Neutrophil (primary cell): ENCODE data around the gene RING1.
A peak's percentile ranks its signal among the peaks of the same experiment; 100 is the strongest.

ENCODE experiments used
- H3K27ac ChIP-seq: fragments of 200-600 bp; sonication (generic); 2 replicates; pipeline ENCODE4 v1.5.1; 2016; ENCODE audit warnings: mild to moderate bottlenecking, moderate library complexity
- H3K27me3 ChIP-seq: fragments of 200-600 bp; sonication (generic); 2 replicates; pipeline ENCODE4 v1.6.0; 2016; ENCODE audit warnings: mild to moderate bottlenecking
- H3K36me3 ChIP-seq: fragments of 200-600 bp; sonication (generic); 2 replicates; pipeline ENCODE4 v1.5.1; 2017
- H3K4me1 ChIP-seq, 2 experiments: fragments of 200-600 bp in 1 of 2; sonication (generic) in 1 of 2; 1 replicate in 1 of 2; 2 replicates in 1 of 2; pipeline versions ENCODE4 v1.5.1 to v1.6.1; 2013 to 2016; ENCODE audit warnings: low read depth in 1 of 2, low read length in 1 of 2, mild to moderate bottlenecking in 1 of 2, moderate library complexity in 1 of 2; ENCODE audit not compliant: control insufficient read depth in 1 of 2, insufficient read depth in 1 of 2
- H3K4me3 ChIP-seq, 2 experiments: fragments of 200-600 bp in 1 of 2; sonication (generic) in 1 of 2; 1 replicate in 1 of 2; 2 replicates in 1 of 2; pipeline ENCODE4 v1.5.1; 2013 to 2016; ENCODE audit warnings: low read depth in 1 of 2, low read length in 1 of 2, mild to moderate bottlenecking in 1 of 2, moderate library complexity in 1 of 2
- H3K9me3 ChIP-seq: fragments of 200-600 bp; sonication (generic); 2 replicates; pipeline ENCODE4 v1.5.1; 2016
- TF ChIP-seq, protein P1 (sequence below): fragments of 200-600 bp; sonication (generic); IDR thresholded peaks from 2 replicates; pipeline ENCODE4 v1.5.1; 2016; ENCODE audit warnings: antibody characterized with exemption

Gene RING1

DNA sequence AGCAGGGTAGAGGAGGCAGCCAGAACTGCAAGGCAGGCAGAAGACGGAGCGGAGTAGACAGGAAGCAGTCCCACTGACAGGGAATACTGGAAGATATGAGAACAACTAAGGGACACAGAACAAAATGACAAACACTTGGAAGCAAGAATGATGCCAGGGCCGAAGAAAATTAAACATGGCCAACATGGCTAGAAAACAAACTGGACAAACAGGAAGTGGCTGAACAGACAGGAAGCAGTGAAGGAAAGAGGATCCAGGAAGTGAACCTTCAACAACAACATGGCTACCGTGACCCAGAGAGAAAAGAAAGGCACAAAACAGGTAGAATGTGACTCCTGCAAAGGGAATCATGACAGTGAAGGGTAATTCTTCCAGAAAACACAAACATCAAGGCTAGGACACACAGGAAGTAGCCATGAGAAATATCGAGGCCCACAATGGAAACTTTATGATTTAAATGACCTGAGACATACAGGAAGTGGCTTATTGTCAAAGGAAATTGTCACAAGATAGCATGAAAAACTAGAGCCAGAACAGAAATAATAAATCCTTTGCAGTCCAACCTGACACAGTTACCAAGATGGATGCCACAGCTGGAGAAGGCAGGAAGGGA lies 25.1 kb upstream of the RING1 start:
- no peaks in the 10 kb centered on the region for H3K9me3 ChIP-seq
- TF ChIP-seq, protein P1, sequence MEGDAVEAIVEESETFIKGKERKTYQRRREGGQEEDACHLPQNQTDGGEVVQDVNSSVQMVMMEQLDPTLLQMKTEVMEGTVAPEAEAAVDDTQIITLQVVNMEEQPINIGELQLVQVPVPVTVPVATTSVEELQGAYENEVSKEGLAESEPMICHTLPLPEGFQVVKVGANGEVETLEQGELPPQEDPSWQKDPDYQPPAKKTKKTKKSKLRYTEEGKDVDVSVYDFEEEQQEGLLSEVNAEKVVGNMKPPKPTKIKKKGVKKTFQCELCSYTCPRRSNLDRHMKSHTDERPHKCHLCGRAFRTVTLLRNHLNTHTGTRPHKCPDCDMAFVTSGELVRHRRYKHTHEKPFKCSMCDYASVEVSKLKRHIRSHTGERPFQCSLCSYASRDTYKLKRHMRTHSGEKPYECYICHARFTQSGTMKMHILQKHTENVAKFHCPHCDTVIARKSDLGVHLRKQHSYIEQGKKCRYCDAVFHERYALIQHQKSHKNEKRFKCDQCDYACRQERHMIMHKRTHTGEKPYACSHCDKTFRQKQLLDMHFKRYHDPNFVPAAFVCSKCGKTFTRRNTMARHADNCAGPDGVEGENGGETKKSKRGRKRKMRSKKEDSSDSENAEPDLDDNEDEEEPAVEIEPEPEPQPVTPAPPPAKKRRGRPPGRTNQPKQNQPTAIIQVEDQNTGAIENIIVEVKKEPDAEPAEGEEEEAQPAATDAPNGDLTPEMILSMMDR: no peak
- H3K4me3 ChIP-seq: peak overlapping the region in 1 of 2 experiments; percentile 10
- H3K36me3 ChIP-seq: no peaks in the 10 kb centered on the region
- peaks cover 5 to 14% of the 10 kb centered on the region in 2 experiments for H3K4me1 ChIP-seq
- H3K27me3 ChIP-seq: peaks cover 31% of the 10 kb centered on the region
- peak overlapping the region; percentile 60 for H3K27ac ChIP-seq

- no peak overlapping the region for H3K4me3 ChIP-seq
- H3K27ac ChIP-seq: no peak overlapping the region
- TF ChIP-seq, protein P1: no peak
- H3K4me1 ChIP-seq: peaks cover 5 to 14% of the 10 kb centered on the region in 2 experiments
- H3K36me3 ChIP-seq: no peaks in the 10 kb centered on the region
- H3K9me3 ChIP-seq: no peaks in the 10 kb centered on the region
- H3K27me3 ChIP-seq: peaks cover 51% of the 10 kb centered on the region
These were observed 23.1 kb upstream of the RING1 start for GRCh38 chr6:33185190-33185589.

- peaks cover 56% of the 10 kb centered on the region for H3K27me3 ChIP-seq
- TF ChIP-seq, protein P1: no peak
- H3K4me1 ChIP-seq: peaks cover 5 to 14% of the 10 kb centered on the region in 2 experiments
- H3K9me3 ChIP-seq: no peaks in the 10 kb centered on the region
- H3K27ac ChIP-seq: no peak overlapping the region
- no peak overlapping the region for H3K4me3 ChIP-seq
- no peaks in the 10 kb centered on the region for H3K36me3 ChIP-seq
These were observed 22.6 kb upstream of the RING1 start for GRCh38 chr6:33185654-33186187.

DNA sequence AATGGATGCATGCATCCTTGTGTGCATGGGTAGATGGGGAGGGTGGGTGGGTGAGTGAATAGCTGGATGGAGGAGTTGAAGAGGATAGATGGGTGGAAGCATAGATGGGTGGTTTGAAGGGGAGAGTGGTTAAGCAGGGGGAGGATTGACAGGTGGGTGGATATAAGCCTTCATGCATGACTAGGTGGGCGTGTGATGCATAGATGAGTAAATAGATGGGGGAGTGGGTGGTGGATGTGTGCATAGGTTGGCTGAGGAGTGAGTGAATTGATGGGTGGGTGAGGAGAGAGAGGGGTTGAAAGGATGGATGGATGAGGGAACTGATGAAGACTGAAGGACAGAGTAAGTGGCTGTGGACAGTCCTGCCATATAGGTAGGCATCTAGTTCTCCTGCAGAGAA lies 20.5 kb upstream of the RING1 start:
- peaks cover 77% of the 10 kb centered on the region for H3K27me3 ChIP-seq
- no peaks in the 10 kb centered on the region for H3K36me3 ChIP-seq

GRCh38 chr6:33189164-33189563 lies 19.1 kb upstream of the RING1 start:
- TF ChIP-seq, protein P1: no peak
- Histone ChIP-seq H3K36me3 (peaks cover 6% of the 10 kb centered on the region), H3K27ac (no peak overlapping the region), H3K27me3 (peaks cover 91% of the 10 kb centered on the region), H3K9me3 (no peaks in the 10 kb centered on the region), H3K4me3 (no peak overlapping the region), H3K4me1 (peaks cover 3 to 14% of the 10 kb centered on the region in 2 experiments)

More for the DNA sequence above, 20.5 kb upstream of the RING1 start:
- TF ChIP-seq, protein P1: no peak
- H3K9me3 ChIP-seq: no peaks in the 10 kb centered on the region
- peaks cover 6 to 21% of the 10 kb centered on the region in 2 experiments for H3K4me1 ChIP-seq
- H3K27ac ChIP-seq: no peak overlapping the region
- H3K4me3 ChIP-seq: no peak overlapping the region
